BE2C (cell line): ENCODE data around the gene FHOD3.

Experiments used
- DNase-seq: peaks from one replicate; pipeline ENCODE4 v3.0.0-alpha.2; 2020
- H3K27me3 ChIP-seq: fragments of 250-450 bp; sonication (Bioruptor Pico); 2 replicates; pipeline ENCODE4 v1.5.1; 2020; ENCODE audit warnings: mild to moderate bottlenecking
- H3K36me3 ChIP-seq: fragments of 250-450 bp; sonication (Bioruptor Pico); 2 replicates; pipeline ENCODE4 v1.5.1; 2020; ENCODE audit warnings: mild to moderate bottlenecking
- H3K4me1 ChIP-seq: fragments of 250-450 bp; sonication (Bioruptor Pico); 2 replicates; pipeline ENCODE4 v1.5.1; 2020
- H3K4me3 ChIP-seq: 2 replicates; pipeline ENCODE4 v1.5.1; 2011; ENCODE audit warnings: low read depth, low read length
- H3K9me3 ChIP-seq: fragments of 250-450 bp; sonication (Bioruptor Pico); 2 replicates; pipeline ENCODE4 v1.5.1; 2020
- CTCF ChIP-seq: IDR thresholded peaks from 2 replicates; pipeline ENCODE4 v1.5.1; 2012; ENCODE audit warnings: mild to moderate bottlenecking, low read depth, low read length

The FHOD3 gene

DNA sequence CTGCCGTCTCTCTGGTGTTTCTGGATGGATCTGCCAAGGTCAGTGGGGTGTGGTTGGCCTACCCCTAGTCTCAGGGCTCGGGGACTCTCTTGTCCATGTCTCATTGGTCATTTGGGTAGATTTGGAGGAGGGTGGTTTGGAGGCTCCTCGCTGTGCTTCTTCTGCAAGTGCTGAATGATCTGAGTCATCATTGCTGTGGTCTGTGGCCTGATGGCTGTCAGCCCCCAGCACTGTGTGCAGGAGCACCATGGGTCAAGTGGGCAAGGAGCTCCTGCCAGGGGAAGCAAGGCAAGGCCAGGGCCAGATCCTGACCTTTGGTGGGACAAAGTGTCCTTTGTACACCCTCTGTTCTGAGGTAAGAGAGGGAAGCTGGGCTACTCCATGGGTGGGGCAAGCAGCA, 221.8 kb downstream of the FHOD3 start:
- TF ChIP-seq CTCF = no peak
- Histone ChIP-seq H3K36me3 (no peaks in the 10 kb centered on the region), H3K9me3 (no peaks in the 10 kb centered on the region), H3K4me1 (no peaks in the 10 kb centered on the region), H3K27me3 (no peaks in the 10 kb centered on the region), H3K4me3 (no peak overlapping the region)
- DNase-seq = no peak

GRCh38 chr18:36522509-36522908, 225.0 kb downstream of the FHOD3 start:
- Histone ChIP-seq H3K9me3 (no peaks in the 10 kb centered on the region), H3K36me3 (no peaks in the 10 kb centered on the region), H3K4me3 (no peak overlapping the region), H3K4me1 (no peaks in the 10 kb centered on the region), H3K27me3 (no peaks in the 10 kb centered on the region)
- no peak for TF ChIP-seq CTCF
- DNase-seq = no peak

- DNase-seq = no peak
- H3K36me3 ChIP-seq = no peaks in the 10 kb centered on the region
- H3K27me3 ChIP-seq = no peaks in the 10 kb centered on the region
- H3K4me3 ChIP-seq = no peak overlapping the region
- 0 out of 2 replicates have a peak, but pooled peaks cover 4% of the 10 kb centered on the region for H3K4me1 ChIP-seq
- H3K9me3 ChIP-seq = no peaks in the 10 kb centered on the region
- no peak for TF ChIP-seq CTCF
These were observed 228.4 kb downstream of the FHOD3 start for GRCh38 chr18:36525913-36526312.

DNA sequence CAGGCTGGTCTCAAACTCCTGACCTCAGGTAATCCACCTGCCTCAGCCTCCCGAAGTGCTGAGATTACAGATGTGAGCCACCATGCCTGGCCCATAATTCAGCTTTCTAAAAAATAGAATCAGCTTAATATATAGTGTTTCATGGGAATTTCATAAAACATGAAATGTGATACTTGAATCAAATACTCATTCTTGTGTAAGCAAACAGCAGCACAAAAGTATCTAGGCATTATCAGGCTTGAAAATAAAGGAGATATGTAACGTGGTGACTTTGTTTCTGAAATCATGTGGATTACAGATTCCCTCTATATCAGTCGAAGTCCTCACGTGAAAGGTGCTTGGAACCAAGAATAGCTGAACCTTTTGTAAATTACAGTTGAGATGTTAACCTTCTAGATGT, 229.1 kb downstream of the FHOD3 start:
- Histone ChIP-seq H3K36me3 (no peaks in the 10 kb centered on the region), H3K9me3 (no peaks in the 10 kb centered on the region), H3K4me1 (0 out of 2 replicates have a peak, but pooled peaks cover 4% of the 10 kb centered on the region), H3K27me3 (no peaks in the 10 kb centered on the region), H3K4me3 (no peak overlapping the region)
- no peak for TF ChIP-seq CTCF
- no peak for DNase-seq

GRCh38 chr18:36527051-36527450, 229.5 kb downstream of the FHOD3 start:
- Histone ChIP-seq H3K9me3 (no peaks in the 10 kb centered on the region), H3K4me3 (no peak overlapping the region), H3K4me1 (0 out of 2 replicates have a peak, but pooled peaks cover 4% of the 10 kb centered on the region), H3K36me3 (no peaks in the 10 kb centered on the region), H3K27me3 (no peaks in the 10 kb centered on the region)
- TF ChIP-seq CTCF = no peak
- DNase-seq = no peak

DNA sequence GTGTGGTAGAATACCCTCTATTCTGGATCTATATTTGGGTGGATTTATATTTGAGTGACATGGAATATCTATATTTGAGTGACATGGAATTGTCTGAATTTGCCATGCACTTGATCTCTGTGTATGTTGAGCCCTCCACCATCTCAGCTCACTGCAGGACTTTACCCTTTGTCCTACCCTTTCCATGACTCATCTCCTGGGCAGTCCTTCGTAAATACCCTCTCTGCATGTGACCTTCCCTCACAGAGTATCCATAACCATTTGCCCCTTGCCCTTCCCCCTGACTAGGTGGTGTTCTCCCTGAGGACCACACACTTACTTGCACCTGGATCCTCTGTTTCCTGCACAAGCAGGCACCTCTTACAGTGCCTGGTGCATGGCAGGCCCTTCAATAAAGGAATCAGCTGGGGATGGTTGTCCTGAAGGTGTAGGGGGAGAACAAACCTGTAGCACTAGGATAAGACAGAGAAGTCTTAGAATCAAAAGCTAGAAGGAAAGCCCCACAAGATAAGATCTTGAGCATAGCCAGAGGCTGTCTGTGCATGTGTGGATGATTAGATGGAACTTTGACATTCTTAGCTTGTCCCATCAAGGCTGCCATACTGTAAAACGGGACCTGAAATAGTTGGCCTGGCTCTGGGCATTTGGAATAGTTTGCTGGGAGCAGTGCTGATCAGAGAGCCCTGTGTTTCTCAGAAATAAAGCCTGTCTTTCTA, 230.4 kb downstream of the FHOD3 start:
- Histone ChIP-seq H3K4me1 (0 out of 2 replicates have a peak, but pooled peaks cover 4% of the 10 kb centered on the region), H3K36me3 (no peaks in the 10 kb centered on the region), H3K9me3 (no peaks in the 10 kb centered on the region), H3K4me3 (no peak overlapping the region), H3K27me3 (no peaks in the 10 kb centered on the region)
- no peak for TF ChIP-seq CTCF
- no peak for DNase-seq
